ENCODE results near the gene UNC5A.

Gene UNC5A

GRCh38 chr5:176781638-176782570 lies 28.5 kb upstream of the UNC5A start:
- no peak for DNase-seq

GRCh38 chr5:176784218-176785165 lies 25.9 kb upstream of the UNC5A start:
- DNase-seq: no peak

- DNase-seq: no peak
These were observed 24.9 kb upstream of the UNC5A start for GRCh38 chr5:176785184-176786145.

GRCh38 chr5:176787676-176788075 lies 22.7 kb upstream of the UNC5A start:
- no peak for DNase-seq

- no peak for DNase-seq
These were observed 22.3 kb upstream of the UNC5A start for GRCh38 chr5:176788091-176788490.

- DNase-seq: no peak
These were observed 21.2 kb upstream of the UNC5A start for GRCh38 chr5:176788941-176789872.

GRCh38 chr5:176789873-176790615 lies 20.3 kb upstream of the UNC5A start:
- DNase-seq: no peak

GRCh38 chr5:176790941-176791340 lies 19.4 kb upstream of the UNC5A start:
- DNase-seq: no peak

GRCh38 chr5:176792655-176793342 lies 17.6 kb upstream of the UNC5A start:
- DNase-seq: no peak

- no peak for DNase-seq
These were observed 17.0 kb upstream of the UNC5A start for GRCh38 chr5:176793343-176793699.

- DNase-seq: no peak
These were observed 16.6 kb upstream of the UNC5A start for GRCh38 chr5:176793736-176794135.

- DNase-seq: no peak
These were observed 15.8 kb upstream of the UNC5A start for GRCh38 chr5:176794509-176794908.

GRCh38 chr5:176796411-176796810 lies 13.9 kb upstream of the UNC5A start:
- no peak for DNase-seq

GRCh38 chr5:176796970-176797369 lies 13.4 kb upstream of the UNC5A start:
- no peak for DNase-seq

GRCh38 chr5:176797456-176798050 lies 12.8 kb upstream of the UNC5A start:
- no peak for DNase-seq

GRCh38 chr5:176798086-176798876 lies 12.1 kb upstream of the UNC5A start:
- no peak for DNase-seq

- DNase-seq: no peak
These were observed 11.4 kb upstream of the UNC5A start for GRCh38 chr5:176798949-176799348.

- no peak for DNase-seq
These were observed 10.9 kb upstream of the UNC5A start for GRCh38 chr5:176799488-176799887.

All from suppressor macrophage (primary cell).